Measurements from ENCODE around the gene RAB5A. TPM values are rescaled to one million over a fixed set of nuclear protein-coding genes. Genes with fewer than 3 reads are reported as not detected.
"Not testable (repeated sequence)": the region's sequence is repeated elsewhere in the genome, so short reads cannot be mapped to it uniquely, and the experiment has no call there.

Gene RAB5A
- total and polyA plus RNA-seq, 2 of the 4 experiments (the other 2 are of a cell fraction) = 33.3 to 46.4 TPM

DNA sequence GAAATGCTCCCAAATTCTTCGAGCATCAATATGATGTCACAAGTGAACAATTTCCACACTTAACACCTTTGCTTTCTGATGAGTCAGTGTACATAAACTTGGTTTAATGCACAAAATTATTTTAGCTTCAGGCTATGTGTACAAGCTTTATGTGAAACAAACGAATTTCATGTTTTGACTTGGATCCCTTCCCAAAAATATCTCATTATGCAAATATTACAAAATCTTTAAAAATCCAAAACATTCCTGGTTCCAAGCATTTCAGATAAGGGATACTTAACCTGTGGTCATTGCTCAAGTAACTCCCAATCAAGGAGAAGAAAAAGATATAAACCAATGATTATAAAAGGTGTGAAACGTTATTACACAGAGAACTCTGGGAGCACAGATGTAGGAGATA is 25.2 kb downstream of the RAB5A start:
- TF ChIP-seq, protein P1, sequence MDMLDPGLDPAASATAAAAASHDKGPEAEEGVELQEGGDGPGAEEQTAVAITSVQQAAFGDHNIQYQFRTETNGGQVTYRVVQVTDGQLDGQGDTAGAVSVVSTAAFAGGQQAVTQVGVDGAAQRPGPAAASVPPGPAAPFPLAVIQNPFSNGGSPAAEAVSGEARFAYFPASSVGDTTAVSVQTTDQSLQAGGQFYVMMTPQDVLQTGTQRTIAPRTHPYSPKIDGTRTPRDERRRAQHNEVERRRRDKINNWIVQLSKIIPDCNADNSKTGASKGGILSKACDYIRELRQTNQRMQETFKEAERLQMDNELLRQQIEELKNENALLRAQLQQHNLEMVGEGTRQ (IDR thresholded peaks at IDR 0.05; ENCODE audit: low read depth, low read length) = no peak
- TF ChIP-seq CEBPB (IDR thresholded peaks at IDR 0.05; ENCODE audit: low read depth, low read length) = 0 out of 2 replicates have a peak, but pooled peaks have one; percentile 0
- peaks cover 36% of the 10 kb centered on the region for H4K20me1 ChIP-seq (ENCODE audit: insufficient read depth, low read length)
- no peak overlapping the region for H4K8ac ChIP-seq (ENCODE audit: low read depth in 2 of 2, low read length in 2 of 2)
- no peak overlapping the region for H4K91ac ChIP-seq (ENCODE audit: insufficient read depth, low read depth, low read length)
- DNase-seq (peak; percentile 62), ATAC-seq (ENCODE audit: low read depth) (peak; percentile 78)
- no peak overlapping the region; the same call in 1 of the 2 replicates for H3K56ac ChIP-seq (ENCODE audit: extremely low read depth, insufficient read depth, low read length)
- H3K4ac ChIP-seq (ENCODE audit: low read depth, low read length) = no peak overlapping the region
- no peak overlapping the region for H2AK9ac ChIP-seq (replicated peaks; ENCODE audit: low read depth, low read length, poor library complexity)
- BruUV-seq (replicated peaks) = no TSS peak
- H3K23ac ChIP-seq (ENCODE audit: low read depth, low read length) = no peak overlapping the region
- H2BK5ac ChIP-seq (ENCODE audit: low read depth, low read length, poor library complexity, severe bottlenecking) = peak overlapping the region; percentile 21
- no peaks in the 10 kb centered on the region for H3K27me3 ChIP-seq (ENCODE audit: control insufficient read depth, insufficient read depth, low read length)
- H3K27ac ChIP-seq (ENCODE audit: insufficient read depth, low read length) = no peak overlapping the region; the same call in 1 of the 2 replicates
- no peak overlapping the region for H3K4me3 ChIP-seq (ENCODE audit: insufficient read depth, low read depth, low read length)
- no peak overlapping the region for H2BK120ac ChIP-seq (ENCODE audit: low read depth, low read length)
- H3K9ac ChIP-seq (ENCODE audit: low read depth, low read length) = no peak overlapping the region
- dilution Hi-C loops (cut with HindIII; ENCODE audit: low sequenced_read_pairs, unreplicated experiment) = no loop called here
- WGBS, 2 experiments (ENCODE audit: extremely low coverage in 2 of 2, insufficient read length in 1 of 2) = no CpG with 5 or more reads among the region's 3 CpGs
- H2AK5ac ChIP-seq (ENCODE audit: low read depth, low read length) = no peak overlapping the region
- H3K9me3 ChIP-seq (ENCODE audit: control insufficient read depth, insufficient read depth, low read length) = no peaks in the 10 kb centered on the region
- peaks cover 23 to 44% of the 10 kb centered on the region in 2 experiments for H3K79me1 ChIP-seq (ENCODE audit: low read depth in 1 of 2, low read length in 2 of 2)
- in situ Hi-C loops (cut with MboI; ENCODE audit: low sequenced_read_pairs) = no loop called here
- POLR2A ChIA-PET (ENCODE audit: unreplicated experiment) = no interaction called here
- no peak overlapping the region for H2BK15ac ChIP-seq (ENCODE audit: low read depth, low read length)
- CTCF ChIA-PET = no interaction called here
- H2BK20ac ChIP-seq (ENCODE audit: low read depth, low read length) = no peak overlapping the region
- H3K9me1 ChIP-seq (ENCODE audit: insufficient read depth, low read length) = no peaks in the 10 kb centered on the region
- H4K5ac ChIP-seq (ENCODE audit: low read depth, low read length) = no peak overlapping the region
- H3K18ac ChIP-seq (ENCODE audit: low read depth, low read length) = no peak overlapping the region
- H3K14ac ChIP-seq (replicated peaks; ENCODE audit: low read depth, low read length) = no peak overlapping the region
- peaks cover 18% of the 10 kb centered on the region for H3K36me3 ChIP-seq (ENCODE audit: control insufficient read depth, insufficient read depth, low read length)
- no peak overlapping the region for H3K4me2 ChIP-seq (ENCODE audit: low read depth, low read length)
- H3K4me1 ChIP-seq (ENCODE audit: control insufficient read depth, insufficient read depth, low read length) = peaks cover 3% of the 10 kb centered on the region
- H2AFZ ChIP-seq (replicated peaks; ENCODE audit: low read length, poor library complexity) = no peak overlapping the region
- intact Hi-C loops (cut with micrococcal nuclease) = no loop called here

DNA sequence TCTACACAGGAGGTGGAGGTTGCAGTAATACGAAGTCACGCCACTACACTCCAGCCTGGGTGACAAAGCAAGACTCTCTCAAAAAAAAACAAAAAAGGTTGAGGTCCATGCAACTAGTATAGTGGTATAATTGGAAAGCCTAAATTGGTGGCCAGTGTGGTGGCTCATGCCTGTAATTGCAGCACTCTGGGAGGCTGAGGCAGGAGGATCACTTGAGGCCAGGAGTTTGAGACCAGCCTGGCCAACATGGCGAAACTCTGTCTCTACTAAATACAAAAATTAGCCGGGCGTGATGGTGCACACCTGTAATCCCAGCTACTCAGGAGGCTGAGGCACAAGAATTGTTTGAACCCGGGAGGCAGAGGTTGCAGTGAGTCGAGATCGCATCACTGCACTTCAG is 42.0 kb downstream of the RAB5A start:
- CTCF ChIA-PET; H2BK5ac ChIP-seq (ENCODE audit: low read depth, low read length, poor library complexity, severe bottlenecking): not testable (repeated sequence)
- no CpG with 5 or more reads among the region's 8 CpGs for WGBS, 2 experiments (ENCODE audit: extremely low coverage in 2 of 2, insufficient read length in 1 of 2)

More for the DNA sequence above, 42.0 kb downstream of the RAB5A start:
- H3K9me3 ChIP-seq (ENCODE audit: control insufficient read depth, insufficient read depth, low read length); H3K14ac ChIP-seq (replicated peaks; ENCODE audit: low read depth, low read length); H3K18ac ChIP-seq (ENCODE audit: low read depth, low read length); H3K9me1 ChIP-seq (ENCODE audit: insufficient read depth, low read length); H2BK20ac ChIP-seq (ENCODE audit: low read depth, low read length); H3K23ac ChIP-seq (ENCODE audit: low read depth, low read length); H2BK120ac ChIP-seq (ENCODE audit: low read depth, low read length); H3K27ac ChIP-seq (ENCODE audit: insufficient read depth, low read length); H3K4me1 ChIP-seq (ENCODE audit: control insufficient read depth, insufficient read depth, low read length); H4K20me1 ChIP-seq (ENCODE audit: insufficient read depth, low read length); H3K27me3 ChIP-seq (ENCODE audit: control insufficient read depth, insufficient read depth, low read length); H3K4me2 ChIP-seq (ENCODE audit: low read depth, low read length); H2AK5ac ChIP-seq (ENCODE audit: low read depth, low read length); H2BK15ac ChIP-seq (ENCODE audit: low read depth, low read length); H3K9ac ChIP-seq (ENCODE audit: low read depth, low read length); dilution Hi-C loops (cut with HindIII; ENCODE audit: low sequenced_read_pairs, unreplicated experiment); H4K5ac ChIP-seq (ENCODE audit: low read depth, low read length); H2AK9ac ChIP-seq (replicated peaks; ENCODE audit: low read depth, low read length, poor library complexity); POLR2A ChIA-PET (ENCODE audit: unreplicated experiment); DNase-seq; H3K36me3 ChIP-seq (ENCODE audit: control insufficient read depth, insufficient read depth, low read length); ATAC-seq (ENCODE audit: low read depth); BruUV-seq (replicated peaks); H3K79me1 ChIP-seq (ENCODE audit: low read depth in 1 of 2, low read length in 2 of 2); H3K56ac ChIP-seq (ENCODE audit: extremely low read depth, insufficient read depth, low read length); H4K8ac ChIP-seq (ENCODE audit: low read depth in 2 of 2, low read length in 2 of 2); in situ Hi-C loops (cut with MboI; ENCODE audit: low sequenced_read_pairs); H2AFZ ChIP-seq (replicated peaks; ENCODE audit: low read length, poor library complexity); H4K91ac ChIP-seq (ENCODE audit: insufficient read depth, low read depth, low read length); H3K4me3 ChIP-seq (ENCODE audit: insufficient read depth, low read depth, low read length); H3K4ac ChIP-seq (ENCODE audit: low read depth, low read length): not testable (repeated sequence)
- intact Hi-C loops (cut with micrococcal nuclease) = loop anchor here (5.0 kb wide), 1 partner anchor 102 kb away; no protein-coding TSS in a partner anchor

All from IMR-90 (cell line).